Lung (tissue), 12 donors: ENCODE results near the gene VPREB1. TPM values are rescaled to one million over a fixed set of nuclear protein-coding genes. Genes with fewer than 3 reads are reported as not detected.
"Not testable (repeated sequence)": the region's sequence is repeated elsewhere in the genome, so short reads cannot be mapped to it uniquely, and the experiment has no call there.

Source experiments
- ATAC-seq: fragments of 200-7000 bp; cut with Tn5 transposase; one replicate; pipeline ENCODE4 v1.9.1; 2020; ENCODE audit warnings: moderate number of reproducible peaks; ENCODE audit not compliant: insufficient read depth, low FRiP score
- DNase-seq, 3 donors: peaks; one replicate each; pipeline ENCODE4 v3.0.0-alpha.2; 2013 to 2017
- H3K27ac ChIP-seq, 2 donors: one replicate each; pipeline ENCODE4 v1.5.1; 2013; ENCODE audit warnings: mild to moderate bottlenecking in 2 of 2, moderate library complexity in 2 of 2, control low read depth in 1 of 2, inconsistent platforms in 1 of 2, low read depth in 1 of 2, low read length in 1 of 2
- H3K27me3 ChIP-seq, 3 donors: one replicate each; pipeline ENCODE4 v1.5.1; 2013; ENCODE audit warnings: low read length in 2 of 3; ENCODE audit not compliant: control insufficient read depth in 3 of 3, insufficient read depth in 3 of 3
- H3K36me3 ChIP-seq, 4 donors: one replicate each; pipeline ENCODE4 v1.5.1; 2013; ENCODE audit warnings: low read length in 4 of 4, mild to moderate bottlenecking in 1 of 4, moderate library complexity in 1 of 4; ENCODE audit not compliant: control insufficient read depth in 4 of 4, insufficient read depth in 4 of 4
- H3K4me1 ChIP-seq, 5 donors: one replicate each; pipeline ENCODE4 v1.5.1; 2013; ENCODE audit warnings: low read length in 5 of 5, mild to moderate bottlenecking in 2 of 5, moderate library complexity in 1 of 5; ENCODE audit not compliant: control insufficient read depth in 5 of 5, insufficient read depth in 5 of 5
- H3K4me3 ChIP-seq: one replicate; pipeline ENCODE4 v1.5.1; 2013; ENCODE audit warnings: mild to moderate bottlenecking, control low read depth, moderate library complexity
- H3K9ac ChIP-seq, 2 donors: one replicate each; pipeline ENCODE4 v1.5.1; 2013; ENCODE audit warnings: low read length in 2 of 2, control low read depth in 1 of 2; ENCODE audit not compliant: insufficient read depth in 1 of 2
- H3K9me3 ChIP-seq, 4 donors: one replicate each; pipeline ENCODE4 v1.5.1; 2013; ENCODE audit warnings: low read length in 3 of 4, mild to moderate bottlenecking in 1 of 4, moderate library complexity in 1 of 4; ENCODE audit not compliant: control insufficient read depth in 4 of 4, insufficient read depth in 3 of 4
- CTCF ChIP-seq: IDR thresholded peaks from 2 replicates; pipeline ENCODE4 v1.5.1; 2012; ENCODE audit warnings: mild to moderate bottlenecking; ENCODE audit errors: control extremely low read depth, extremely low read depth
- WGBS, 2 donors: extraction: QIAGEN DNeasy Blood & Tissue Kit; methylation state at CpG; one replicate each; pipeline ENCODE4 v1.1.7; 2013; 5-methylcytosine and 5-hydroxymethylcytosine counted together
- polyA plus RNA-seq, 2 donors: library from polyadenylated mRNA; stranded (reverse); fragments of 200-250 nt; gene quantifications; one replicate each; pipeline ENCODE4 v1.2.1, GENCODE V29; 2013
- total RNA-seq, 2 donors: library from RNA; depleted of rRNA in 1 of 2; stranded (reverse); fragments of >200 nt in 1 of 2; gene quantifications; one replicate each; pipeline ENCODE4 v1.2.1, GENCODE V29; 2014 to 2021
- donor health status: control.
- donor health status: control.
- donor health status: Bipolar disorder and iron deficiency.
- donor health status: healthy.
- donor health status: DM: yes; HTN: yes; CAD: no.

VPREB1 gene
- total and polyA plus RNA-seq, 4 donors, result 0.11 TPM; not detected in 3

DNA sequence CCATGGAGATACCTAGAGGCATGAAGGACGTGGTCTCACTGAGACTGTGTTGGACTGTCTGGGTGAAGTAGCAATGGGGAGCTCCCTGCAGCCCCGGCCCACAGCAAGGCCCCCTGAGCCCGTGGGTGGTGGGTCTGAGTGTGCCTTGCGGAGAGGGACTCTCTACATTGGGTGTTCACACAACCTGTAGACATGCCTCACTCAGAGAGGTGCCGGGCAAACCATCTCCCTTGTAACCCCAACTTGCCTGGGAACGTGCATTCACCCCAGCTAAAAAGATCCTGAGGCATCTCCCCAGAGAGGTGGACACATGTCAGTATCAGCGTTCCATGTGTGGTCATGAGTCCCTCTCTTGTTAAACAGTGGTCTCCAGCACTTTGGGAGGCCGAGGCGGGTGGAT, 2.1 kb downstream of the VPREB1 start:
- no peak for TF ChIP-seq CTCF
- Histone ChIP-seq H3K27ac (no peak overlapping the region), H3K27me3 (peaks cover 0 to 9% (median 0%) of the 10 kb centered on the region in 3 donors), H3K4me1 (peaks cover 0 to 3% (median 0%) of the 10 kb centered on the region in 5 donors), H3K9me3 (peaks cover 0 to 3% (median 0%) of the 10 kb centered on the region in 4 donors), H3K4me3 (no peak overlapping the region), H3K9ac (no peak overlapping the region), H3K36me3 (no peaks in the 10 kb centered on the region)
- WGBS, 2 donors, result 73 to 89% methylated on average over 9 of the region's 9 CpGs
- no peak for ATAC-seq
- DNase-seq, result no peak

- 6 to 8% methylated on average over 3 of the region's 3 CpGs for WGBS, 2 donors
- Histone ChIP-seq H3K27me3 (peaks cover 0 to 6% (median 0%) of the 10 kb centered on the region in 3 donors), H3K9ac (no peak overlapping the region), H3K27ac (no peak overlapping the region), H3K4me3 (no peak overlapping the region), H3K36me3 (no peaks in the 10 kb centered on the region), H3K9me3 (peaks cover 0 to 3% (median 0%) of the 10 kb centered on the region in 4 donors), H3K4me1 (peaks cover 0 to 3% (median 0%) of the 10 kb centered on the region in 5 donors)
- peak in 1 of 3 donors; percentile 8 for DNase-seq
- no peak for ATAC-seq
- TF ChIP-seq CTCF, result no peak
Observed at GRCh38 chr22:22248878-22249277, 4.3 kb downstream of the VPREB1 start.

DNA sequence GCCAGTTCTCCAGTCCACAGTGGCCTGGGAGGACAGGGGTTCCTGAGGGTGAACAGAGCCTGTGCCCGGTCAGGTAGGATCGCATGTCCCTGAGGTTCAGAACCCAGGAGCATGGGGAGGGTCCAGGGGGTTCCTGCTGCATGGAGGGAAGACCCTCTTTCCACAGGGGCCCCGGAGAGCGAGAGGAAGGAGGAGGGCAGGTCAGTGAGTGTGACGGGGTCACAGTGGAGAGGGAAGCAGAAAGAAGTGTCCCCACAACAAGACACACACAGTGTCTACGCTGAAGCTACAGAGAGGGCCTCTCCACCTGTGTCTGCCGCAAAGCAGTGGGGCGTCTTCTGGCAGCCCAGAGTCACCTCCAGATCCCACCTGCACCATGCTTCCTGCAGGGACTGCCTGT, 6.1 kb downstream of the VPREB1 start:
- ATAC-seq, H3K4me1 ChIP-seq, H3K9me3 ChIP-seq, H3K27ac ChIP-seq, H3K36me3 ChIP-seq, DNase-seq, H3K4me3 ChIP-seq, H3K9ac ChIP-seq, H3K27me3 ChIP-seq: not testable (repeated sequence)
- WGBS, 2 donors, result 88 to 89% methylated on average over 8 of the region's 8 CpGs

- not testable (repeated sequence) for H3K27me3 ChIP-seq, H3K36me3 ChIP-seq, H3K9ac ChIP-seq, H3K4me3 ChIP-seq, ATAC-seq, H3K9me3 ChIP-seq, DNase-seq, H3K27ac ChIP-seq, H3K4me1 ChIP-seq
- WGBS, 2 donors, result 79 to 89% methylated on average over 13 of the region's 13 CpGs
Observed at GRCh38 chr22:22256133-22256532, 11.5 kb downstream of the VPREB1 start.

DNA sequence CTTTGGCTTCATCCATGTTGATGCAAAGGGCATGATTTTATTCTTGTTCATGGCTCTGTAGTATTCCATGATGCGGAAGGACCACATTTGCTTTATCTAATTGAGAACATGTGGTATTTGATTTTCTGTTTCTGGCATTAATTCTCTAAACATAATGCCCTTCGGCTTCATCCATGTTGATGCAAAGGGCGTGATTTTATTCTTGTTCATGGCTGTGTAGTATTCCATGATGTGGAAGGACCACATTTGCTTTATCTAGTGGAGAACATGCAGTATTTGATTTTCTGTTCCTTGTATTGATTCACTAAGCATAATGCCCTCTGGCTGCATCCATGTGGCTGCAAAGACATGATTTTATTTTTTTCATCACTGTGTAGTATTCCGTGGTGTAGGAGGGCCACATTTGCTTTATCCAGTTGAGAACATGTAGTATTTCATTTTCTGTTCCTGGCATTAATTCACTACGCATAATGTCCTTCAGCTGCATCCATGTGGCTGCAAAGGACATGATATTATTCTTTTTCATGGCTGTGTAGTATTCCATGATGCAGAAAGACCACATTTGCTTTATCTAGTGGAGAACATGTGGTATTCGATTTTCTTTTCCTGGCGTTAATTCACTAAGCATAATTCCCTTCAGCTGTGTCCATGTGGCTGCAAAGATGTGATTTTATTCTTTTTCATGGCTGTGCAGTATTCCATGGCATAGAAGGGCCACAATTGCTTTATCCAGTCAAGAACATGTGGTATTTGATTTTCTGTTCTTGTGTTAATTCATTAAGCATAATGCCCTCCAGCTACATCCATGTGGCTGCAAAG, 14.2 kb downstream of the VPREB1 start:
- not testable (repeated sequence) for H3K27ac ChIP-seq, H3K4me3 ChIP-seq, ATAC-seq, H3K4me1 ChIP-seq, H3K27me3 ChIP-seq, H3K36me3 ChIP-seq, DNase-seq, H3K9me3 ChIP-seq, H3K9ac ChIP-seq
- 84 to 92% methylated on average over 7 of the region's 7 CpGs for WGBS, 2 donors

DNA sequence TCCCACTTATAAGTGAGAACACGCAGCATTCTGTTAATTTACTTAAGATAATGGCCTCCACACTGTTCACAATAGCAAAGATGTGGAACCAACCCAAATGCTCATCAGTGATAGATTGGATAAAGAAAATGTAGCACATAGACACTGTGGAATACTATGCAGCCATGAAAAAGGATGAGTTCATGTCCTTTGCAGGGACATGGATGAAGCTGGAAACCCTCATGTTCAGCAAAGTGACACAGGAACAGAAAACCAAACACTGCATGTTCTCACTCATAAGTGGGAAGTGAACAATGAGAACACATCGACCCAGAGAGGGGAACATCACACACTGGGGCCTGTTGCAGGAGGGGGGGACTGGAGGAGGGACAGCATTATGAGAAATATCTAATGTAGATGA, 15.6 kb downstream of the VPREB1 start:
- H3K27me3 ChIP-seq, H3K9ac ChIP-seq, H3K36me3 ChIP-seq, H3K4me1 ChIP-seq, H3K9me3 ChIP-seq, DNase-seq, H3K27ac ChIP-seq, ATAC-seq, H3K4me3 ChIP-seq: not testable (repeated sequence)
- 85 to 96% methylated on average over 2 of the region's 2 CpGs for WGBS, 2 donors

DNA sequence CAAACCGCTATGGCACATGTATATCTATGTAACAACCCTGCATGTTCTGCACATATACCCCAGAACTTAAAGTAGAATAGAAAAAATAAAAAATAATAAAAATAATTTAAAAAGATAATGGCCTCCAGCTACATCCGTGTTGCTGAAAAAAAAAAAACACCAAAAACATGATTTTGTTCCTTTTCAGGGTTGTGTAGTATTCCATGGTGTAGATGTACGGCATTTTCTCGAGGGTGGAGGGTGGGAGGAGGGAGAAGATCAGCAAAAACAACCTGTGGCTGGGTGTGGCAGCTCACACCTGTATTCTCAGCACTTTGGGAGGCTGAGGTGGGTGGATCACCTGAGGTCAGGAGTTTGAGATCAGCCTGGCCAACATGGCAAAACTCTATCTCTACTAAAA, 16.0 kb downstream of the VPREB1 start:
- H3K27me3 ChIP-seq, DNase-seq, H3K27ac ChIP-seq, ATAC-seq, H3K9me3 ChIP-seq, H3K4me1 ChIP-seq, H3K4me3 ChIP-seq, H3K9ac ChIP-seq, H3K36me3 ChIP-seq: not testable (repeated sequence)
- 87 to 88% methylated on average over 4 of the region's 4 CpGs for WGBS, 2 donors
